ENCODE measurements around the gene RIOK1.
"Not testable (repeated sequence)": the region's sequence is repeated elsewhere in the genome, so short reads cannot be mapped to it uniquely, and the experiment has no call there.

Gene RIOK1

DNA sequence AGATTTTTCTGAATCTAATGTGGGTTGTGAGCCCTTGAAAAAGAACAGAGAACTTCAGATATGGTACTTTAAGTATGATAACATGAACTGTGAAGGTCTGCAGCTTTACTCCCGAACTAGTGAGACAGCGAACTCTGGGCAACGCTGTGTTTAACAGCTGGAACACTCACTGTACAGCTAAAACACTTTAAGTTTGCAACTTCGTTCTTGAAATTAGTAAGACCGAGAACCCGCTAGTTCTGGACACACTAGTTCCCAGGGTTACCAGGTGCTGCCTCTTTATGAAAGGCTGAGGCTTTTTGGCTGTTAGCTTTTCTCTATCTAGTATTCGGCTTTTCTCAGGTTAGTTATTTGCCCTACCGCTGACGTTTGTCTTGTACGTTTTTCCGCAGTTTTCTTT, 52.9 kb downstream of the RIOK1 start:
- no peak for DNase-seq

DNA sequence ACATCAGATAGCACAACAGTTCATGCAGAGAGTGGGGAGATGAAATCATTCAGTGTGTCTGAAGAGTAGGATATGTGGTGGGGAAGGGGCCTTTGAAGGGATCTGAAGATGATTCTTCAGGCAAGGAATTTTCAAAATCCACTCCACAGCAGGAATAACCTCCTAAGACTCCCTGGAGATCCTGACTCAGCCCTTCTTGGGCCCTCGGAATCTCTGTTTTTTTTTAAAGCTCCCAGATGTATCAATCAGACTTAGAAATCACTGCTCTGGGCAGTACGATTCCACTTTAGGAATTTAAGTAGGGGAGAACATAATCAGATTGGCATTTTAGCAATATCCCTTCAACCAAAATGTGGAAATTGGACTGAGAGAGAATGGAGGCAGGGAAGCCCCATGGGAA, 55.5 kb downstream of the RIOK1 start:
- no peak for DNase-seq

DNA sequence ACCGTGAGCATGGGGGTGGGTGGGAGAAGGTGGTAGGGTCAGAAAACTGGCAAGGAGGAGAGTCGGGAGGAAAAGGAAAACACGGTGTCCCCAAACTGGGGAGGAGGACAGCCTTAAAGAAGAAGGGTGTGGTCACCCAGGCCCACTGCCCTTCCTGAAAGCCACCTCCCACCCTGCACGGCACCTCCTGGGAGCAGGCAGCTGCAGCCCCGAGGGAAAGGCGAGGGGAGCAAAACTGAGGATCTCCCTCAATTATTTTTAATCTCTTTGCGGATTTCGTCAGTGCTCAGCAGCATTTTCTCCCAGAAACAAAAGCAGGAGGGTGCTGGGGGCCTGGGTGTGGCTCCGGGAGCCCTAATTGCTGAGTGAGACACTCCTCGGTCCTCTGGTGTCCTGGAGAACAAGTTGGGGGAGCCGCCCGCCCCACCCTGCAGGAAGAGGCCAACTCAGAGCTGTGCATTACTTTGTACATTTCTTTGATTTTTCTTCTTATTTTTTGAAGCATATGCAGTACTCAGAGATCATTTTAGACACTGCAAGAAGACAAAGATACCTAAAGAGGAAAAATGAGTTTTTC, 56.4 kb downstream of the RIOK1 start:
- DNase-seq, result no peak

DNA sequence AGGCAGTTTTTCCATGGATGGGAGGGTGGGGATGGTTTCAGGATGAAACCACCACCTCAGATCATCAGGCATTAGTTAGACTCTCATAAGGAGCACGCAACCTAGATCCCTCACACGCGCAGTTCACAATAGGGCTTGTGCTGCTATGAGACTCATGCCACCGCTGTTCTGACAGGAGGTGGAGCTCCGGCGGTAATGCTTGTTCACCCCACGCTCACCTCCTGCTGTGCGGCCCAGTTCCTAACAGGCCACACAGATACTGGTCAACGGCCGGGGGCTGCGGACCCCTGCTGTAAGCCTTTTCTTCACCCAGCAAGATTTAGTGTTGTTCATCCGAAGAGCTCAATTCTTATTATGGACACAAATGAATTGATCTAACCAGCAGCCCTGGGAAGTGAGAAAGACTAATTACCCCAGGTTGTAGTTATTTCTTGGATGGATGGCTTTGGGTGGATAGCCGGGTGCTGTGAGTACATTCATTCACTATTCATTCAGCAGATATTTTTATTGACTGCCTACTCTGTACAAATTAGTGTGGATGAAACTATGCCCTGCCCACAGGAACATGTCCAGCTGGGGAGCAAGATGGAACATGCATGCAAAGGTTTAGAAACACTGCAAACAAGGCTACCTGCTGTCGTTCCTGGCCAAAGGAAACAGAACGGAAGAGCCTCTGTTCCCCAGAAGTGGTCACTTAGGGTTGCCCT, 57.2 kb downstream of the RIOK1 start:
- no peak for DNase-seq

DNA sequence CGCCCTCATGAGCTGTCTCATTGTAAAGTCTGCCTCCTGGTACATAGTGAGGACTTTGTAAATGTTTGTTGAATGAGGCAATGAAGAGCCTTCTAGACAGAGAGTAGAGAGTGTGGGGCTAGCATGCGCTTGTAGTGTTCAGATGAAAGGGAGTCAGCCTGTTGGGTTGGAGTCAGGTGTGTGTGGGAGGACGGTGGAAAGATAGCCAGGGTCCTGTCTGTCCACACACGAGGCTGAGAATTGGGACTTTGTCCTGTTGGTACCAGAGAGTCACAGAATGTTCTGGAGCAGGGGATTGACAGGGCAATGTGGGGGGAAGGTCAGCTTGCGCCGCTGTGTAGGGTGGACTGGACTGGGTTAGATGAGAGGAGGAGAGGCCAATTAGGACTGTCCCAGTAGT, 58.6 kb downstream of the RIOK1 start:
- DNase-seq, result no peak

DNA sequence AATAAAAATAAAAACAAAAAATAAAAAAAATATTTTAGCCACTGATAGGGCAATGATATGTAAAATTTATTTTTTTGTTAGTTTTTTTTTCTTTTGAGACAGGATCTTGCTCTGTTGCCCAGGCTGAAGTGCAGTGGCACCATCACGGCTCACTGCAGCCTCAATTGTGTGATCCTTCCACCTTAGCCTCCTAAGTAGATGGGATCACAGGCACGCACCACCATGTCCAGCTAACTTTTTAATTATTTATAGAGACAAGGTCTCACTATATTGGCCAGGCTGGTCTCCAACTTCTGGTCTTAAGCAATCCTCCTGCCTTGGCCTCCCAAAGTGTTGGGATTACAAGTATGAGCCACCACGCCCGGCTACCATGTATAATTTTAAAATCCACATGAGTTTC, 59.4 kb downstream of the RIOK1 start:
- DNase-seq, result no peak

DNA sequence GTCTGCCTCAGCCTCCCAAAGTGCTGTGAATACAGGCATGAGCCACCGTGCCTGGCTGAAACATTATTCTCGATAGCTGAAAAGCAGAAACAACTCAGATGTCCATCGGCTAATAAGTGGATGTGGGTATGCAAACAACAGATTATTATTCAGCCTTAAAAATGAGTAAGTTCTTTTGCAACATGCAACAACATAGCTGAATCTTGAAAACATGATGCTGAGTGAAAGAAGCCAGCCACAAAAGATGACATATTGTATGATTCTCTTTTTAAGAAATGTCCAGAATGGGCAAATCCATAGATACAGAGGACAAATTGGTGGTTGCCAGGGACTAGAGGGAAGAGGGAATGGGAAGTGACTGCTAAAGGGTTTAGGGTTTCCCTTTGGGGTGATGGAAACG, 61.7 kb downstream of the RIOK1 start:
- DNase-seq, result no peak

DNA sequence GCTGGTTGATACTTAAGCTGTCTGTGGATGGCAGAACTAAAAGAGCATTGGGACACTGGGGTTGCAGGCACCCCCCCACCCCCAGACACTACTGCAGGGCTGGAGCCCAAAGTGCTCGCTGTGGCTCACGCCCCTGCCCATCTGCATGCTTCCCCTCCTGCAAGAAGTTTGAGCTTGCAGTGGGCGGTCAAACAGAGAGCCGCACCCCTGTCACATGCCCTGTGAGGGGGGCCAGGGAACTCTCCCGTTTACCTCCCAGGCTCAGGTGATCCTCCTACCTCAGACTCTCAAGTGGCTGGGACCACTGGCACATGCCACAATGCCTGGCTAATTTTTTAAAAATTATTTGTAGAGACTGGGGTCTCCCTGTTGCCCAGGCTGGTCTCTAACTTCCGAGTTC, 63.3 kb downstream of the RIOK1 start:
- no peak for DNase-seq

DNA sequence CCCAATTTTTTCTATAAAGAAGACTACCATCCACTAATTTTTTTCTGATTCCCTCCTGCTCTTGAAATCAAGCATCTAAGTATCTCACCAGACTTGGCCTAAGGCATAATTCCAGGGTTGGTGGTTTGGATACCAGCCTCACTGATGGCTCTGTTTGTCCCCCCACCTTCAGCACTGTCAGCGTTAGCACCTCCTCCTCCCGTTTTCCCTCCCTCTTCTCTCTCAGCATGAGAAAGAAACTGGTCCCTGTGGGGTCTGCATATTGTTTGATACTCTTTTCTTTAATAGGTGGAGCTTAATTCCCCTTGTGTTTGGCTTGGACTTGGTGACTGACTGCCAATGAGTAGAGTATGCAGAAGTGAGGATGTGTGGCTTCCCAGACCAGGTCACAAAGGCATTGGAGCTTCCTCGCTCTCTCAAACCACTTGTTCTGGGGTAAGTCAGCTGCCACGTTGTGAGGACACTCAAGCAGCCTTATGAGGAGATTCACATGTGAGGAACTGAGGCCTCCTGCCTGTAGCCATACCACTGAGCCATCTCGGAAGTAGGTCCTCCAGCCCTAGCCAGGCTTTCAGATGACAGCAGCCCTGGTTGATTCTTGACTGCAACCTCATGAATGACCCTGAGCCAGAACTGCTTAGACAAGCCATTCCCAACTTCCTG, 65.2 kb downstream of the RIOK1 start:
- DNase-seq, result no peak

DNA sequence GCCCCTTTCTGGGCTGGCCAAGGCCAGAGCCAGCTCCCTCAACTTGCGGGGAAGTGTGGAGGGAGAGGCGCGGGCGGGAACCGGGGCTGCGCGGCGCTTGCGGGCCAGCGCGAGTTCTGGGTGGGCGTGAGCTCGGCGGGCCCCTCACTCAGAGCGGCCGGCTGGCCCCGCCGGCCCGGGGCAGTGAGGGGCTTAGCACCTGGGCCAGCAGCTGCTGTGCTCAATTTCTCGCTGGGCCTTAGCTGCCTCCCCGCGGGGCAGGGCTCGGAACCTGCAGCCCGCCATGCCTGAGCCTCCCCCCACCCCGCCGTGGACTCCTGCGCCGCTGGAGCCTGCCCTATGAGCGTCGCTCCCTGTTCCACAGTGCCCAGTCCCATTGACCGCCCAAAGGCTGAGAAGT, 66.7 kb downstream of the RIOK1 start:
- not testable (repeated sequence) for DNase-seq

DNA sequence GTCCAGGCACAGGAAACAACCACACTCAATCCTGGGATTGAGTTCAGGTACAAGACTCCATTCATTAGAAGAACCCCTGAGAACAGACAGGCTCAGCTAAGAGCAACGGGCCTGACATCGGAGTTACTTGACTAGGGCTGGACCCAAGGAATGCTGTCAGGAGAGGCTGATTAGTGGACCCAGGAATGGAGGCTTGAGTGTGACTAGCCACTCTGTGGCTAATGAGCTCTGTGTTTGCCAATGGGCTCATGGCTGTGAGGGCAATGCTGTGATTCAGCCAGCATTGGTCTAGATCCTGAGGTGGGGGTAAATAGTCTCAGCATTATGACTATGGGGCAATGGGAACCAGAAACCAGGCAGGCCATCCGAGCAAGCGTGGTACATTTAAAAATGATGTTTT, 71.8 kb downstream of the RIOK1 start:
- DNase-seq, result no peak

DNA sequence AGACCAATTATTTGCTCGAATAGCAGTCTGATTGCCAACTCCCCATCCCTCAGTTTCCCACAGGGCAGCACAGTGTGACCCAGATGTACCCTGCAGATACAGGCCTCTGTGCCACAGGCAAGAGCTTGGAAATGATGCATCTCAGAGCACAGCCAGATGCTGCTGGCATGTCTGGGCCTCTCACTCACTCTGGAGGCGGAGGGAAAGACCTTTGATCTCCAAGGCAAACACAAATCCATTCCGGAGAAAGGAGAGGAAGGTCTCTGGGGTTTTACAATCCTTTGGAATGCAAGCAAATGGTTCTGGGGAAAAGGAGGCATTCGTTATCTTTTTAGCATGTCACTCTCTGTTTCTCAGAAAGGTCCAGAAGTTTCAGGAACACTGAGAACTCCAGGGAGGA, 74.2 kb downstream of the RIOK1 start:
- DNase-seq, result no peak

DNA sequence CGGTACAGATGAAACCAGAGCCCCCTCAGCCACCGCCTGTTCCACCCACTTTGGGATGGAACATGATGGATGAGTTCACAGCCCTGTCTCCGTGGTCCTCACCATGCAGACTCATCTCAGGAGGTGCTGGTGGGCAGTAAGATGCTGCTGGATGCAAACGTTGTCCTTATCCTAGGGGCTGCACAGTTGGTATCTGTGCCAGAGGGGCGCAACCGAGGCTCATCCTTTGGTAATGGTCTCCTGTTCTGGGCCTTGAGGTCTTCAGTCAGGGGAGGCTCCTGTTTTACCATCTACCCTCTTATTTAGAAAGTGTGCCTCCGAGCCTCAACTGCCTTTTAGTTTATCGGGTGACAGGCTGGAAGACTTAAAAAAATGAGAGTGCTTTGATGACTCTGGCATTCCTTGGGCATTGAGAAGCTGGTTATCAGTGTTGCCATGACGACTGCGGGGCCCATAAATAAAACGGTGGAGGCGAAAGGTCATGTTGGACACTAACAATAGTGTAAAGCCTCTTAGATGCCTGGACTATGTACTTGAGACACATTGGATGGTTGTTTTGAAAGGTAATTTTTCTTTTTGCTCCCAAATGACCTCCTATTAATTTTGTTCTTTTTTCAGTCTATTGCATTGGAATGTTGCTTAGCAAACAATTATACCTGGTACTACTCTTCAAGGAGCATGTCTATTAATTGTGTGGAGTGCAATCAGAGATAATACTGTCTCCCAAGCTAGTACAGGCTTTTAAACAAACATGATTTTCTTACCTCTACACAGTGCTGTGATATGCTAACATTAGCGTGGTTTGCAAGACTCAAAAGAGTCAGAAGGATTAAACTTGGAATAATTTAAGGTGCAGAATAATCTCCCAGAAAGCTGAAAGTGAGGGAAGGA, 77.6 kb downstream of the RIOK1 start:
- no peak for DNase-seq
